HG03025 (cell line): ENCODE results near the gene ETV3.
"Not testable (repeated sequence)": the region's sequence is repeated elsewhere in the genome, so short reads cannot be mapped to it uniquely, and the experiment has no call there.

ENCODE experiments used
- ATAC-seq: cut with Tn5 transposase; IDR thresholded peaks from one replicate; pipeline ENCODE4 v1.9.1; 2021; ENCODE audit warnings: mild to moderate bottlenecking, moderate library complexity; ENCODE audit not compliant: unreplicated experiment, low FRiP score

The ETV3 gene

DNA sequence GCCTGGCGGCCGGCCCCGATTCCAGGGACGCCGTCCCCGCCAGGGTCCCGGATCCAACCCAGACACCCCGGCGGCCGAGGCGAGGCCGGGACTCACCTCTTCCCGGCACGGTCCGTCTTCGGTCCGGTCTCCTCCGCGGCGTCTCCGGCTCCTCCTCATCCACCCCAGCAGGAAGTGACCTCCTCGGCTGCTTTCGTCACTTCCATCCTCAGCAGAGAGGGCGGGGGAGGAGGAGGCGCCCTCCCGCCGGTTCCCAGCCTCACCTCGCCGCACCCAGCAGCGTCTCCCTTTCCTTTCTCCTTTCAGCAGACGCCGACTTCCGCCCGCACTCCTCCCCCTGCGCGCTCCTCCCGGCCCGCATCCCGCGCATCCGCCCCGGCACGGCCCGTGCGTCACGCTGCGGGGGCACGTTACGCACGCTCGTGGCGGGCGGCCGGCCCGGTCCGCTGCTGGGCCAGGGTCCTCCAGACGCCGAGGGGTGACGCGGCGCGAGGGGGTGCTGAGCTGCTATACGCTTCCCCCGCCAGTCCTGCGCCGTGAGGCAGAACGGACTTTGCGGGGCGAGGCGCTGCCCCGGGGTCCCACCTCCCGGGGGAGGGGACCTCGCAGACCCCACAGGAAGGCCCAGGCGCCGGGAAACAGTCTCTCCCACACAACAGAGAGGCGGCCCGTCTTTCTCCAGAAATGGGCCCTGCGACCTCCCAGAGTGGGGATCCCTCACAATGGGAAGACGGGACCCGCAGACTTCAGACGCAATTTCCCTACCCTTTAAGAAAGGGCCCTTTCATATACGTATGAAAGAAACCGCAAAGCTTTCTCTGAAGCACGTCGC, at the start of gene ETV3:
Gene ETV3, minus strand, starts transcription at position 176 of the 832 bp plus-strand sequence. CDS start 2,043 bp downstream, outside the sequence.
- peak; percentile 78 for ATAC-seq

GRCh38 chr1:157186281-157186992, 48.2 kb upstream of the ETV3 start:
- ATAC-seq: no peak

DNA sequence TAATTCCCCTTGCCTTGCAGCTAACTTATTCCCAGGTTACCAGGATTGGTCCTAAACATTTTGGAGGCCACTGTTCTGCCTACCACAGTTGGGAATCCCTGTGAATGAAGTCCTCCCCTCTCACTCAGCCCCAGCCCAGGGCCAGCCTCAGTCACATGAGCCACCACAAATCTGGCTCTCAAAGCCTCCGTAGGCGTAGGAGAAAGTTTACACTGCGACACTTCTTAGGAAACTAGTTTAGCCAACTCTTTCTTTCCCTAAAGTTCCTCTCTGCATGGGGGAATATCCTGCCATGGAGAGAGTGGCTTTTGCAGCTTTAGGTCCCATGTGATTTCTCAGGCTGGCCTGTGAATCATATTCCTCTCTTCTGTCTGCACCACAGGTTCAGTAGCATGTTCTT, 45.7 kb upstream of the ETV3 start:
- no peak for ATAC-seq

GRCh38 chr1:157182371-157182770, 44.2 kb upstream of the ETV3 start:
- not testable (repeated sequence) for ATAC-seq

DNA sequence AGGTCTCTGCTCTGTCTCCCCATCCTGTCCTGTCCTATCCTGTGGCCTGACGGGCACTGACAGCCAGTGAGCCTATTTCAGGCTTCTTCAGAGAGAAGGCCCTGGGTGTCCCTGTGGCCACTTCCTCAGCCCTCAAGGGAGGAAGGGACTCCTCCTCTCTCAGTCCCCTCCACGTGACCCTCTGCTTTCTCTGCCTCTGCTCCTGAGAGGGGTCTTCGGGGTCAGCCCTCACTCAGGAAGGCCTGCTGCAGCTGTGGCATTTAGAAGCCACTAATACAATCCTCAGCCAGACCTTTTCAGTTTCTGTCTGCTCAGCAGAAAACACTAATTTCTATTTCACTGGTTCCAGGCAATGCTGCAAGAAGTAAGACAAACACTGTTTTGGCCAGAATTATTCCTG, 43.6 kb upstream of the ETV3 start:
- ATAC-seq: no peak

GRCh38 chr1:157181258-157181657, 43.1 kb upstream of the ETV3 start:
- no peak for ATAC-seq

DNA sequence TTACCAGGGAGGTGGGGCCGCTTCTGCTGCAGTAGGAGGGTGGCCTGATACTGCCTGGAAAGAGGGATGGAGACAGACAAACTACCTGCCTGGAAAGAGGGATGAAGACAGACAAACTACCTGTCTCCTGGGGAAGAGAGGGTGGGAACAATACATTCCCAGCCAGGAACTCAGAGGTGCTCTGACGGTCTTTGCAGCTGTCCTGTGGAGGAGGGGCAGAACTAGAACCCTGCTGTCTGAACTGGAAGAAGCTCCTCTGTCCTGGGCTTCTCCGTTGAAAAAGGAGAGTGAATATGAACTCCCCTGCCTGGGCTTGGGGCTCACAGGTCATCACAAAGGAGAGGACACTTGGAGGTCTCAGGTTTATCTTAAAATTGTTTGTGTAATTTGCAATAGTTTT, 40.3 kb upstream of the ETV3 start:
- no peak for ATAC-seq

DNA sequence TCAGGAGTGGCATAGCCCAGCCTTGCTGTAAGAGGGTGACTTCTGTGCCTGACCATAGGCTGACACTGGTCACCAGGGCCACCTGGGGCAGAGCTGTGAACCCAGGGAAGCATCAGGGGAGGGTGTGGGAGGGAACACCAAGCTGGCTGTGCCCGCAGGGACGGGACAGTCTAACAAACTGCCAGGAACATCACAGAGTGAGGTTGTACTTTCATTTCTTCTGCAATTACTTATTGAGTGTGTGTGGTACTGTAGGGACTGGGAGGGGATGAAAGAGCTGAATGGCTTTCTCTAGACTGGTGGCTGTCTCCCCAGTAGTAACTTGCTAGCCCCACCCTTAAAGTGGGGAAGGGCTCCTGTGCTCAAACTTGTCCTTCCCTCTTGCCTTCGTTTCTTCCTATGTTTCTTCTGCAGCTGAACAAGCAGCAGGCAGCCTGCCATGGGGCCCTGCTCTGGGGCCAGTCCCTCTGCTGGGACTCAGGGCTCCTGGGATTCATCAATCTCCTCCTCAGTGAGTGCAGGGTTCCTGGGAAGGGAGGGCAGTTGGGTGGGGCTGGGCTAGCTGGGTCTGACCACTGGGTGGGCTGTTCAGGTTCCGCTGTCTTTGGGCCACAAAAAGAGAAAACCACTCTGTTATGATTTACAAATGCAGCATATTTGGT, 39.7 kb upstream of the ETV3 start:
- no peak for ATAC-seq

GRCh38 chr1:157176591-157177121, 38.5 kb upstream of the ETV3 start:
- no peak for ATAC-seq

DNA sequence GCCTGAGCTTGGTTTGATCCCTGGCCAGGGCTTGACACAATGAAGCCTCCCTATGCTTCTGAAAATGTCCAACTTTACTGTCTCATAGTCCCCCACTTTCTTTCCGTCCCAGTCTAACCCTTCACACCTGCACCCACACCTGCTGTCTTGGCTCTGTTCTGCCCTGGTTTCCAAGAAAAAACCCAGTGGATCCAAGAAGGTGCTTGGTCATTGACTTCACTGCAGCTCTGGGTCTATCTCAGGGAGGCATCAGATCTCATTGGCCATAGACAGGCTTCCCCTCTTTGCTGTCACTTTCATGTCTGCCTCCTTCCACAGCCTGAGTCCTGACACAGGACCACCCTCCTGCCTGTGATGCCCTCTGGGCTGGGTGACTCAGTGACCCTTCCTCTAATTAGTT, 37.8 kb upstream of the ETV3 start:
- no peak for ATAC-seq

DNA sequence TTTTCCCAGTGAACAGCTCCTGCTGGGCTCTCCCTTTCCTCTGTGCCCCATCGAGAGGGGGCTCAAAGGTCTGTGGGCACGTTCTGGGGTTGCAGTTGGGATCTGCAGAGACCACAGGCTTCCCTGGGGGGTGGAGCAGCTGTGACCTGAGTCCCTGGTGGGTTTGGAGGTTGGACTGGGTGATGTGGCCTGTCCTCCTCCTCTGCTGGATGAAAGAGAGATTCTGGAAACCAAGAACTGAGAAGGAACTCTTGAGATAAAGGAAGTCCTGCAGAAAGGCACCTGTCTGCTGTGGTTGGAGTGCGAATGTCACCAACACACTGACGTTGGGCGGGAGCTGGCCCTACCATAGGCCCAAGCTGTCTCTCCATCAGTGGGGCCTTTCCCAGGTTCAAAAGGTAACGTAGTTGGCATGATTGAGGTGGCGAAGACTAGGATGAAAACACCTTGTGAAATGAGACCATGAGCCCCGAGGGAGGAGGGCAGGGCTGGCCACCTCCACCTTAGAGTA, 35.8 kb upstream of the ETV3 start:
- no peak for ATAC-seq

GRCh38 chr1:157173241-157173640, 35.0 kb upstream of the ETV3 start:
- ATAC-seq: not testable (repeated sequence)

- not testable (repeated sequence) for ATAC-seq
Observed at GRCh38 chr1:157172591-157172990, 34.4 kb upstream of the ETV3 start.

- ATAC-seq: not testable (repeated sequence)
Observed at GRCh38 chr1:157171903-157172503, 33.8 kb upstream of the ETV3 start.

DNA sequence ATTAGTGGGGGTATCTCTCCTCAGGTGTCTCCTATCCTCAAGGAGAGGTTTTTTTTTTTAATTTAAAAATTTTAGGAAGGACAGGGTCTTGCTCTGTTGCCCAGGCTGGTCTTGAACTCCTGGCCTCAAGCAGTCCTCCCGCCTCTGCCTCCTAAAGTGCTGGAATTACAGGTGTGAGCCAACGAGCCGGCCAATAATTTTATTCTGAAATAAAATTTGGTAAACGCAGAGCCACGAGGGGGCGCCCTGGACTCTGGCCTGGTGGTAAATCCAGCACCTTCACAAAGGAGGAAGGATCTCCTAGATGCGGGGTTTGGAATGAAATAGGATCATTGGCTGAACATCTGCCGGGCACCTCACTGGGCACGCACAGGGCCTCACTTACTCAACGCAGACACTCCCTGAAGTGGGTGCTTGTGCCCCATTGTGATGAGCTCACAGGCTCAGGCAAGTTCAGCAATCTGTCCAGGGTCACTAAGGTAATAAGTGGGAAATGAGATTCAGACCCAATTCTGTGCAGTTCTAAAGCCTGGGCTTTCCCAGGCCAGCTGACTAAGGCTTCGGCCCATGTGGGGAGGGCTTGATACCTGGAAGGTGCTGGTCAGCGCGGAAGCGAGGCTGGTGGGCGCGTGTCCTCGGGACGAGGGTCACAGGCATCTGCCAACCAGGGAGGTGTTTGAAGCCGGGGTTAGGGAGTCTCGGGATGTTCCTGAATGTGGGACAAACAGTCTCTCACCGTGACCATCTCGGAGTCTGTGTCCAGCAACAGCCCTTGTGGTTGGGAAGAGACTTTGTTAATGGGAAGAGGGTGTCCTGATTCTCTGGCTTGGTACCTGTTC, 32.7 kb upstream of the ETV3 start:
- no peak for ATAC-seq

GRCh38 chr1:157168015-157168414, 29.8 kb upstream of the ETV3 start:
- no peak for ATAC-seq

GRCh38 chr1:157167437-157167836, 29.2 kb upstream of the ETV3 start:
- no peak for ATAC-seq

- no peak for ATAC-seq
Observed at GRCh38 chr1:157166590-157166989, 28.4 kb upstream of the ETV3 start.

DNA sequence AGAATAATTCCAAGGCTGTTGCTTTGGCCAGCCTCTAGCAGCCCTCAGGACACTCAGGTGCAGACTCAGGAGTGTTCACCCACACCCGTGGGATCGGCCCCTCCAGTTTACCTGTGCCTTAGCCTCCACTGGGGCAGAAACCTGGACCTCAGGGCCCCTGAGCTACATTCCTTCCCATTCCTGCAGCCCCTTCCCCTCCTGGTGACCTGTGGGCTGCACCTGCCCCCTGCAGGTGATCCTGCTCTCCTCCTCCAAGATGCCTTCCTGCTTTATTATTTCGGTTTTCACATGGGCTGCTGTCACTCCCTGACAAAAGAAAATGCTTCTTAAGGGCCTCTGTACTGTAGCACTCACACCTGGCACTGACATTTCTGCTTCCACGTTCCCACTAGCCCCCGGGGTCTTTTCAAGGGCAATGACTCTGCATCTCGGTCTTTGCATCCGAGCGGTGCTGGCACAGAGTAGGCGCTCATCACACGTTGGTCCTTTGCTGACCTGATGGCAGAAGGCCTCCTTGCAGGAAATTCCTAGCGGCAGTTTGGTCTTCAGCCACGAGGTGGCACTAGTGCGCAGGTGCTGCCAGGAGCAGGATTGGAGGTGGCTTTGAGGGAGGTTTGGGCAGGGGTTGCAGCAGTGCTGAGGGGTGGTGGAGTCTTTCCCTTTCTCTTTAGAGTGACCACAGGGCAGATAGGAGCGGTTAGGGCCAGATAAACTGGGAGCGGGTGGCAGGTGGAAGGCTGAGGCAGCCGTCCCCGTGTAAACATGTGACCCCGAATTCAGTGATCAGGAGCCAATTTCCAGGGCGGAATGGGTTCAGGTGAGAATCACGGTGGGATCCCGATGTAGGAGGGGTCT, 25.3 kb upstream of the ETV3 start:
- ATAC-seq: no peak
